Measurements from ENCODE around the gene GFPT2.

GRCh38 chr5:180316586-180316985, 36.5 kb downstream of the GFPT2 start:
- TF ChIP-seq CTCF (conservative IDR thresholded peaks at IDR 0.05; ENCODE audit: low read depth, low read length) (no peak), EZH2 (IDR thresholded peaks at IDR 0.05; ENCODE audit: borderline replicate concordance, low read depth, low read length, poor library complexity, severe bottlenecking) (no peak)

All from A673 (cell line).